ENCODE data around the gene MYO5B.

MYO5B gene

GRCh38 chr18:49866680-49867079 is 328.3 kb downstream of the MYO5B start:
- no peak for DNase-seq

GRCh38 chr18:49865401-49865800 is 329.5 kb downstream of the MYO5B start:
- DNase-seq, result peak; percentile 18

- DNase-seq, result no peak
Observed at GRCh38 chr18:49863769-49864621, 331.0 kb downstream of the MYO5B start.

- DNase-seq, result no peak
Observed at GRCh38 chr18:49862656-49863385, 332.1 kb downstream of the MYO5B start.

- DNase-seq, result no peak
Observed at GRCh38 chr18:49861659-49862058, 333.3 kb downstream of the MYO5B start.

- DNase-seq, result no peak
Observed at GRCh38 chr18:49859725-49860124, 335.2 kb downstream of the MYO5B start.

- DNase-seq, result no peak
Observed at GRCh38 chr18:49859021-49859359, 336.0 kb downstream of the MYO5B start.

- DNase-seq, result peak; percentile 66
Observed at GRCh38 chr18:49858309-49859020, 336.5 kb downstream of the MYO5B start.

- no peak for DNase-seq
Observed at GRCh38 chr18:49857708-49858107, 337.2 kb downstream of the MYO5B start.

GRCh38 chr18:49856496-49856895 is 338.5 kb downstream of the MYO5B start:
- DNase-seq, result no peak

GRCh38 chr18:49855711-49856415 is 339.1 kb downstream of the MYO5B start:
- DNase-seq, result no peak

- no peak for DNase-seq
Observed at GRCh38 chr18:49854681-49855080, 340.3 kb downstream of the MYO5B start.

- no peak for DNase-seq
Observed at GRCh38 chr18:49853436-49853835, 341.5 kb downstream of the MYO5B start.

GRCh38 chr18:49853011-49853410 is 341.9 kb downstream of the MYO5B start:
- DNase-seq, result no peak

GRCh38 chr18:49851624-49852023 is 343.3 kb downstream of the MYO5B start:
- DNase-seq, result no peak

GRCh38 chr18:49850636-49851035 is 344.3 kb downstream of the MYO5B start:
- DNase-seq, result no peak

- DNase-seq, result peak; percentile 84
Observed at GRCh38 chr18:49849331-49850217, 345.4 kb downstream of the MYO5B start.

GRCh38 chr18:49848115-49848514 is 346.8 kb downstream of the MYO5B start:
- DNase-seq, result no peak

GRCh38 chr18:49847524-49847923 is 347.4 kb downstream of the MYO5B start:
- DNase-seq, result no peak

- DNase-seq, result peak; percentile 49
Observed at GRCh38 chr18:49846718-49847470, 348.1 kb downstream of the MYO5B start.

- no peak for DNase-seq
Observed at GRCh38 chr18:49846361-49846662, 348.6 kb downstream of the MYO5B start.
